Breast epithelium (tissue), 4 donors: Measurements from ENCODE around the gene PPP2R3C. TPM values are rescaled to one million over a fixed set of nuclear protein-coding genes. Genes with fewer than 3 reads are reported as not detected.

Experiments
- DNase-seq, 2 donors: peaks; one replicate each; pipeline ENCODE4 v3.0.0-alpha.2; 2019; ENCODE audit warnings: low spot score in 2 of 2
- H3K27ac ChIP-seq, 2 donors: fragments of 200-600 bp; sonication (generic) in 1 of 2; one replicate each; pipeline ENCODE4 v1.5.1; 2016 to 2019; ENCODE audit warnings: mild to moderate bottlenecking in 1 of 2
- H3K27me3 ChIP-seq, 2 donors: fragments of 200-600 bp; sonication (generic) in 1 of 2; one replicate each; pipeline versions ENCODE4 v1.5.1 to v1.6.0; 2017 to 2019; ENCODE audit warnings: control low read depth in 1 of 2, mild to moderate bottlenecking in 1 of 2
- H3K36me3 ChIP-seq: fragments of 200-600 bp; one replicate; pipeline ENCODE4 v1.5.1; 2019
- H3K4me1 ChIP-seq, 2 donors: fragments of 200-600 bp; sonication (generic); one replicate each; pipeline ENCODE4 v1.5.1; 2016 to 2019; ENCODE audit warnings: control low read depth in 1 of 2
- H3K4me3 ChIP-seq, 3 donors: fragments of 200-600 bp; sonication (generic); 1 replicate in 2 of 3; 2 replicates in 1 of 3; pipeline ENCODE4 v1.5.1; 2016 to 2019; ENCODE audit warnings: mild to moderate bottlenecking in 3 of 3, moderate library complexity in 2 of 3
- H3K9me3 ChIP-seq, 2 donors: fragments of 200-600 bp; sonication (generic) in 1 of 2; one replicate each; pipeline ENCODE4 v1.5.1; 2016 to 2019; ENCODE audit warnings: control low read depth in 1 of 2
- POLR2A ChIP-seq: fragments of 450-650 bp; IDR thresholded peaks from one replicate; pipeline ENCODE4 v1.6.1; 2016; ENCODE audit warnings: antibody characterized with exemption, mild to moderate bottlenecking, moderate library complexity
- POLR2AphosphoS5 ChIP-seq, 3 donors: sonication (generic); formaldehyde crosslinking; IDR thresholded peaks; one replicate each; pipeline ENCODE4 v1.6.1; 2017; ENCODE audit warnings: antibody characterized with exemption in 3 of 3
- intact Hi-C: fragments of 100-400 bp; cut with DNase I; formaldehyde crosslinking; loops from one replicate; pipeline ENCODE4 v1.15.1; 2023; ENCODE audit warnings: low total_unique reads
- total RNA-seq, 3 donors: library from RNA; depleted of rRNA; stranded (reverse); fragments of >200 nt; gene quantifications; one replicate each; pipeline ENCODE4 v1.1.0, GENCODE V29; 2016
- TF ChIP-seq, protein P1 (sequence below), 3 donors: fragments of 450-650 bp; IDR thresholded peaks; one replicate each; pipeline ENCODE4 v1.5.1; 2016 to 2017; ENCODE audit warnings: antibody characterized with exemption in 3 of 3, mild to moderate bottlenecking in 3 of 3, moderate library complexity in 3 of 3

Gene PPP2R3C
- total RNA-seq, 3 donors from 2014 or later = 28.2 to 32.1 (median 28.6) TPM

- no peak overlapping the region for H3K4me3 ChIP-seq
- intact Hi-C loops = no loop called here
- no peaks in the 10 kb centered on the region for H3K9me3 ChIP-seq
- TF ChIP-seq, protein P1, sequence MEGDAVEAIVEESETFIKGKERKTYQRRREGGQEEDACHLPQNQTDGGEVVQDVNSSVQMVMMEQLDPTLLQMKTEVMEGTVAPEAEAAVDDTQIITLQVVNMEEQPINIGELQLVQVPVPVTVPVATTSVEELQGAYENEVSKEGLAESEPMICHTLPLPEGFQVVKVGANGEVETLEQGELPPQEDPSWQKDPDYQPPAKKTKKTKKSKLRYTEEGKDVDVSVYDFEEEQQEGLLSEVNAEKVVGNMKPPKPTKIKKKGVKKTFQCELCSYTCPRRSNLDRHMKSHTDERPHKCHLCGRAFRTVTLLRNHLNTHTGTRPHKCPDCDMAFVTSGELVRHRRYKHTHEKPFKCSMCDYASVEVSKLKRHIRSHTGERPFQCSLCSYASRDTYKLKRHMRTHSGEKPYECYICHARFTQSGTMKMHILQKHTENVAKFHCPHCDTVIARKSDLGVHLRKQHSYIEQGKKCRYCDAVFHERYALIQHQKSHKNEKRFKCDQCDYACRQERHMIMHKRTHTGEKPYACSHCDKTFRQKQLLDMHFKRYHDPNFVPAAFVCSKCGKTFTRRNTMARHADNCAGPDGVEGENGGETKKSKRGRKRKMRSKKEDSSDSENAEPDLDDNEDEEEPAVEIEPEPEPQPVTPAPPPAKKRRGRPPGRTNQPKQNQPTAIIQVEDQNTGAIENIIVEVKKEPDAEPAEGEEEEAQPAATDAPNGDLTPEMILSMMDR (IDR thresholded peaks at IDR 0.05) = no peak
- TF ChIP-seq POLR2A (no peak), POLR2AphosphoS5 (IDR thresholded peaks at IDR 0.05) (no peak)
- no peak for DNase-seq
- no peaks in the 10 kb centered on the region for H3K27me3 ChIP-seq
- H3K27ac ChIP-seq = peak overlapping the region in 1 of 2 donors; percentile 99
- H3K4me1 ChIP-seq = peaks cover 0 to 8% of the 10 kb centered on the region in 2 donors
- no peaks in the 10 kb centered on the region for H3K36me3 ChIP-seq
Observed at GRCh38 chr14:35124127-35124526, 2.3 kb upstream of the PPP2R3C start.

GRCh38 chr14:35123388-35123703, 1.6 kb upstream of the PPP2R3C start:
- DNase-seq = no peak
- peaks cover 0 to 8% of the 10 kb centered on the region in 2 donors for H3K4me1 ChIP-seq
- peak overlapping the region; percentile 55 to 82 (median 79) for H3K4me3 ChIP-seq
- H3K36me3 ChIP-seq = no peaks in the 10 kb centered on the region
- H3K9me3 ChIP-seq = no peaks in the 10 kb centered on the region
- TF ChIP-seq POLR2AphosphoS5 (IDR thresholded peaks at IDR 0.05) = no peak
- TF ChIP-seq POLR2A = no peak
- TF ChIP-seq, protein P1 (IDR thresholded peaks at IDR 0.05) = no peak
- intact Hi-C loops = no loop called here
- no peaks in the 10 kb centered on the region for H3K27me3 ChIP-seq
- H3K27ac ChIP-seq = peak overlapping the region; percentile 96 to 99

DNA sequence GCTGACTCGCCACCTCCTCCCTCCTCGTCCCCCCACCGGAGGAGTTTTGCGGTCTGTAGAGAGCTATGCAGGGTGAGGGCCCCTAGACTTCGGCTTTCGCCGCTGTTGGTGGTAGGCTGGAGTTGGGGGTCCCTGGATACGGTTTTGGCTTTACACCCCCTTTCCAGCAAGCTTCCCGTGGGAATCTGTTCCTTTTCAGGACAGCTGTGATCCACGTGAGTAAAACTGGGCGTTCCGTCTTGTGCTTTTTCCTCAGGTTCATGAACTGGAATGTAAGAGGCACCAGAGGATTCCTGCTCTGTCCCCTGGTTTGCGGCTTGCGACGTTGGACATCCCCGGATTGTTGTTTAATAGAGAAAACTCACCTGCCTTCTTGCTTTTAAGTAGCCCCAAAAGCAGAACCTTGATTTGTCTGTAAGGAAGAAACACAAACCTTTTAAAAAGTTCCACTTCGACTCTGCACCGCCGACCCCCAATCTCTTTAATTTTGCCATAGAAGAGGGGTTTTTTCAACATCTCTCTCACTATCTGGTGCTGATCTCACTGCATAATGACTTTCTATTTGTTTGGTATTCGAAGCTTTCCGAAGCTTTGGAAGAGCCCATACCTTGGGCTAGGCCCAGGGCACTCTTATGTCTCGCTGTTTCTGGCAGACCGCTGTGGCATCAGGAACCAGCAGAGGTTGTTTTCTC, 1.1 kb upstream of the PPP2R3C start:
- Histone ChIP-seq H3K27me3 (no peaks in the 10 kb centered on the region), H3K36me3 (no peaks in the 10 kb centered on the region), H3K27ac (peak overlapping the region; percentile 96 to 99), H3K4me3 (peak overlapping the region; percentile 55 to 82 (median 79)), H3K9me3 (no peaks in the 10 kb centered on the region), H3K4me1 (peaks cover 0 to 8% of the 10 kb centered on the region in 2 donors)
- TF ChIP-seq, protein P1 (IDR thresholded peaks at IDR 0.05) = no peak
- peak in 1 of 3 donors; percentile 2 for TF ChIP-seq POLR2AphosphoS5 (IDR thresholded peaks at IDR 0.05)
- intact Hi-C loops = no loop called here
- DNase-seq = peak in 1 of 2 donors; percentile 53

DNA sequence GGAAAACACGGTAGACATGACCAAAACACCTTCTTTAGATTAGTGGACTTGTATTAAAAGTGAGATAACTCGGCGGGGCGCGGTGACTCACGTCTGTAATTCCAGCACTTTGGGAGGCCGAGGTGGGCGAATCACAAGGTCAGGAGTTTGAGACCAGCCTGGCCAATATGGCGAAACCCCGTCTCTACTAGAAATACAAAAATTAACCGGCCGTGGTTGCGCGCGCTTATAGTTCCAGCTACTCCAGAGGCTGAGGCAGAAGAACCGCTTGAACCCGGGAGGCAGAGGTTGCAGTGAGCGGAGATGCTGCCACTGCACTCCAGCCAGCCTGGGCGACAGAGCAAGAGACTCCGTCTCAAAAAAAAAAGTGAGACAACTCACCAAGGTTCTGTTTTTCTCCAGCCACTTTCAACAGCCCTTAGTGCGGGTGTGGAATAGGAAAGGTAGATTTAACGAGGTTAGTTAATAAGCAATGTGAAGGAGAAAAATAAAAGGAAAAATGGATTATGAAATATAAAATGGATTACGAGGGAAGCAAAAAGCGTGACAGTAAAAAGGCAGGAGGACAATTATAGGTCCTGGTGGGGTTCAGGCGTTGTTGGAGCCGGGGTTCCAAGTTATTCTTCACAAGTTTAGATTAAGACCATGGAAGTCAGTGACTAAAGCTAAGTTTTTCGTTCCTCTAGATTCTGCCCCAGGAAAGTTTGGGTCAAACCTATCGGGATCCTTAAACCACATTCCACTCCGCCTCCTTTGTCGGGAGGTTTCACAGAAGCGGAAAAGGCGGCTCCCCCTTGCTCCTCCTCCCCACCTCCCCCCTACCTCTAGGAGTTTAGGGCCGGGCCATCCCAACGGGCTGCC, 534 bp downstream of the PPP2R3C start:
- Histone ChIP-seq H3K4me1 (peaks cover 0 to 8% of the 10 kb centered on the region in 2 donors), H3K4me3 (peak overlapping the region; percentile 55 to 82 (median 79)), H3K27ac (peak overlapping the region; percentile 96 to 99), H3K36me3 (no peaks in the 10 kb centered on the region), H3K9me3 (no peaks in the 10 kb centered on the region), H3K27me3 (no peaks in the 10 kb centered on the region)
- peak in 1 of 2 donors; percentile 93 for DNase-seq
- TF ChIP-seq, protein P1 (IDR thresholded peaks at IDR 0.05) = no peak
- no peak for TF ChIP-seq POLR2AphosphoS5 (IDR thresholded peaks at IDR 0.05)
- intact Hi-C loops = no loop called here

DNA sequence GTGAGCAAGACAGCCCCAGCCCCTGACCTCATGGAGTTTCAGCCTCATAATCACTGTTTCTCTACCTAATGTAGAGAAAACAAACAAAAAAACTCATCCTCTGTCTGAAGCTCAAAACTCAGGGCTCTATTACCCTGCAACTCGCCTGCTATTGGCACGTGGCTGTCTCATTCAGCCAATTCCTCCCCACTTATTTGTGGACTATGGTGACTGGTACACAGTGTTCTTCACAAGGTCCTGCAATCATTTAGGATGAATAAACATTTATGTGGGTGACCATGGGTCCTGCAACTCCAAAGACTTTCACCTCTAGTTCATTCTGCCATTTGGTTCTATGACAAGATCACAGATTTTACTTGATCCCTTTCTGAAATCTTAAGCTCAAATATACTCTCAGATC, 4.7 kb downstream of the PPP2R3C start:
- no peaks in the 10 kb centered on the region for H3K9me3 ChIP-seq
- no peak overlapping the region for H3K4me3 ChIP-seq
- no peaks in the 10 kb centered on the region for H3K4me1 ChIP-seq
- no peak overlapping the region for H3K27ac ChIP-seq
- no peaks in the 10 kb centered on the region for H3K36me3 ChIP-seq
- TF ChIP-seq POLR2A (no peak), POLR2AphosphoS5 (IDR thresholded peaks at IDR 0.05) (no peak)
- TF ChIP-seq, protein P1 (IDR thresholded peaks at IDR 0.05) = no peak
- no peaks in the 10 kb centered on the region for H3K27me3 ChIP-seq
- intact Hi-C loops = no loop called here
- no peak for DNase-seq
